ENCODE data around the gene PCDHB2. TPM values are rescaled to one million over a fixed set of nuclear protein-coding genes. Genes with fewer than 3 reads are reported as not detected.
A peak's percentile ranks its signal among the peaks of the same experiment; 100 is the strongest.
"Not testable (repeated sequence)": the region's sequence is repeated elsewhere in the genome, so short reads cannot be mapped to it uniquely, and the experiment has no call there.

Gene PCDHB2
- total RNA-seq, 1 donor from 2014 or later = 103 TPM

- Mint-ChIP-seq H3K4me3 (ENCODE audit: unreplicated experiment) (peak overlapping the region; percentile 97), H3K4me1 (ENCODE audit: low read depth, unreplicated experiment) (peaks cover 2% of the 10 kb centered on the region), H3K9me3 (ENCODE audit: unreplicated experiment) (peaks cover 37% of the 10 kb centered on the region), H3K27me3 (ENCODE audit: unreplicated experiment) (peaks cover 6% of the 10 kb centered on the region), H3K27ac (ENCODE audit: unreplicated experiment) (peak overlapping the region; percentile 99), H3K36me3 (ENCODE audit: unreplicated experiment) (peaks cover 60% of the 10 kb centered on the region)
- no peak for DNase-seq
- no peak for TF ChIP-seq CTCF (IDR thresholded peaks at IDR 0.05; ENCODE audit: partially characterized antibody, unreplicated experiment)
Measured at GRCh38 chr5:141101059-141101458, 6.6 kb downstream of the PCDHB2 start.

DNA sequence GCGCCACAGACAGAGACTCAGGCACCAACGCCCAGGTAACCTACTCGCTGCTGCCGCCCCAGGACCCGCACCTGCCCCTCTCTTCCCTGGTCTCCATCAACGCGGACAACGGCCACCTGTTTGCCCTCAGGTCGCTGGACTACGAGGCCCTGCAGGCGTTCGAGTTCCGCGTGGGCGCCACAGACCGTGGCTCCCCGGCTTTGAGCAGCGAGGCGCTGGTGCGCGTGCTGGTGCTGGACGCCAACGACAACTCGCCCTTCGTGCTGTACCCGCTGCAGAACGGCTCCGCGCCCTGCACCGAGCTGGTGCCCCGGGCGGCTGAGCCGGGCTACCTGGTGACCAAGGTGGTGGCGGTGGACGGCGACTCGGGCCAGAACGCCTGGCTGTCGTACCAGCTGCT, 7.7 kb downstream of the PCDHB2 start:
- peaks cover 35% of the 10 kb centered on the region for H3K9me3 Mint-ChIP-seq (ENCODE audit: unreplicated experiment)
- H3K4me1 Mint-ChIP-seq (ENCODE audit: low read depth, unreplicated experiment); H3K27me3 Mint-ChIP-seq (ENCODE audit: unreplicated experiment); H3K4me3 Mint-ChIP-seq (ENCODE audit: unreplicated experiment); DNase-seq: not testable (repeated sequence)
- H3K27ac Mint-ChIP-seq (ENCODE audit: unreplicated experiment) = peak overlapping the region; percentile 8
- peaks cover 58% of the 10 kb centered on the region for H3K36me3 Mint-ChIP-seq (ENCODE audit: unreplicated experiment)

- H3K4me3 Mint-ChIP-seq (ENCODE audit: unreplicated experiment); H3K27me3 Mint-ChIP-seq (ENCODE audit: unreplicated experiment); H3K27ac Mint-ChIP-seq (ENCODE audit: unreplicated experiment); H3K4me1 Mint-ChIP-seq (ENCODE audit: low read depth, unreplicated experiment); DNase-seq: not testable (repeated sequence)
- H3K9me3 Mint-ChIP-seq (ENCODE audit: unreplicated experiment) = peaks cover 32% of the 10 kb centered on the region
- peaks cover 58% of the 10 kb centered on the region for H3K36me3 Mint-ChIP-seq (ENCODE audit: unreplicated experiment)
Measured at GRCh38 chr5:141102471-141102870, 8.1 kb downstream of the PCDHB2 start.

- peaks cover 4% of the 10 kb centered on the region for H3K27me3 Mint-ChIP-seq (ENCODE audit: unreplicated experiment)
- peaks cover 25% of the 10 kb centered on the region for H3K9me3 Mint-ChIP-seq (ENCODE audit: unreplicated experiment)
- no peak overlapping the region for H3K4me3 Mint-ChIP-seq (ENCODE audit: unreplicated experiment)
- no peak for TF ChIP-seq CTCF (IDR thresholded peaks at IDR 0.05; ENCODE audit: partially characterized antibody, unreplicated experiment)
- no peaks in the 10 kb centered on the region for H3K4me1 Mint-ChIP-seq (ENCODE audit: low read depth, unreplicated experiment)
- peaks cover 53% of the 10 kb centered on the region for H3K36me3 Mint-ChIP-seq (ENCODE audit: unreplicated experiment)
- DNase-seq = no peak
- H3K27ac Mint-ChIP-seq (ENCODE audit: unreplicated experiment) = no peak overlapping the region
Measured at GRCh38 chr5:141105350-141105749, 10.9 kb downstream of the PCDHB2 start.

DNA sequence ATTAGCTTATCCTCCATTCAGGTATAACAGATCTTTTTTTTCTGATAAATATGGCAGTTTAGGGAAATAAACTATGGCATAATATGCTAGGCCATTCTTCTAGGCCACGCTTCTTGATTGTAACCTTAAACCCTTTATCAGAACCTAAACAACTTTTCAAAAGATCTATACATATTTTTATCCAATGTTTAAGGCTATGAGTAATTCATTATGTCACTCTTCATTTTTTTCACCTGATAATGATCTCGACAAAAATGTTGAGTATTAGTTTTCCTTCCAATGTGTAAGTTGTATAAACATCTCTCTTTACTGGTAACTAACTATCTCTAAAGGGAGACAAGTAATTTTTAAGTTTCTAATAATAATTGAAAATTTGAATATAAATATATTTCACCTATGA, 24.8 kb downstream of the PCDHB2 start:
- no peak for DNase-seq
- H3K4me1 Mint-ChIP-seq (ENCODE audit: low read depth, unreplicated experiment) = no peaks in the 10 kb centered on the region
- no peak for TF ChIP-seq CTCF (IDR thresholded peaks at IDR 0.05; ENCODE audit: partially characterized antibody, unreplicated experiment)
- H3K9me3 Mint-ChIP-seq (ENCODE audit: unreplicated experiment) = peaks cover 7% of the 10 kb centered on the region
- H3K27me3 Mint-ChIP-seq (ENCODE audit: unreplicated experiment) = peaks cover 2% of the 10 kb centered on the region
- H3K4me3 Mint-ChIP-seq (ENCODE audit: unreplicated experiment) = no peak overlapping the region
- H3K36me3 Mint-ChIP-seq (ENCODE audit: unreplicated experiment) = peaks cover 39% of the 10 kb centered on the region
- no peak overlapping the region for H3K27ac Mint-ChIP-seq (ENCODE audit: unreplicated experiment)

- H3K27me3 Mint-ChIP-seq (ENCODE audit: unreplicated experiment) = no peaks in the 10 kb centered on the region
- no peak within 1 kb of the TSS for H3K4me3 Mint-ChIP-seq (ENCODE audit: unreplicated experiment)
- no peaks in the 10 kb centered on the region for H3K4me1 Mint-ChIP-seq (ENCODE audit: low read depth, unreplicated experiment)
- H3K36me3 Mint-ChIP-seq (ENCODE audit: unreplicated experiment) = peaks cover 24% of the 10 kb centered on the region
- no peak for DNase-seq
- peaks cover 8% of the 10 kb centered on the region for H3K9me3 Mint-ChIP-seq (ENCODE audit: unreplicated experiment)
- peak; percentile 37 for TF ChIP-seq CTCF (IDR thresholded peaks at IDR 0.05; ENCODE audit: partially characterized antibody, unreplicated experiment)
- no peak within 1 kb of the TSS for H3K27ac Mint-ChIP-seq (ENCODE audit: unreplicated experiment)
Measured at GRCh38 chr5:141121563-141121962, 27.1 kb downstream of the PCDHB2 start, which contains the start of gene PCDHB4. Gene PCDHB4 (plus strand): TSS chr5:141121818. CDS start chr5:141121999, 181 bp downstream.
